PC-9 (cell line): ENCODE data around the gene FBXO47.

Experiments used
- EZH2 ChIP-seq: fragments of 200-600 bp; sonication (generic); IDR thresholded peaks from 2 replicates; pipeline ENCODE4 v1.8.0; 2017; ENCODE audit warnings: antibody characterized with exemption, low read depth
- TF ChIP-seq, protein P1 (sequence below): fragments of 200-600 bp; sonication (generic); conservative IDR thresholded peaks from 2 replicates; pipeline ENCODE4 v1.6.1; 2017; ENCODE audit warnings: mixed run types, antibody characterized with exemption, mild to moderate bottlenecking, moderate library complexity

GRCh38 chr17:38886643-38887010 lies 80.6 kb downstream of the FBXO47 start:
- TF ChIP-seq, protein P1, sequence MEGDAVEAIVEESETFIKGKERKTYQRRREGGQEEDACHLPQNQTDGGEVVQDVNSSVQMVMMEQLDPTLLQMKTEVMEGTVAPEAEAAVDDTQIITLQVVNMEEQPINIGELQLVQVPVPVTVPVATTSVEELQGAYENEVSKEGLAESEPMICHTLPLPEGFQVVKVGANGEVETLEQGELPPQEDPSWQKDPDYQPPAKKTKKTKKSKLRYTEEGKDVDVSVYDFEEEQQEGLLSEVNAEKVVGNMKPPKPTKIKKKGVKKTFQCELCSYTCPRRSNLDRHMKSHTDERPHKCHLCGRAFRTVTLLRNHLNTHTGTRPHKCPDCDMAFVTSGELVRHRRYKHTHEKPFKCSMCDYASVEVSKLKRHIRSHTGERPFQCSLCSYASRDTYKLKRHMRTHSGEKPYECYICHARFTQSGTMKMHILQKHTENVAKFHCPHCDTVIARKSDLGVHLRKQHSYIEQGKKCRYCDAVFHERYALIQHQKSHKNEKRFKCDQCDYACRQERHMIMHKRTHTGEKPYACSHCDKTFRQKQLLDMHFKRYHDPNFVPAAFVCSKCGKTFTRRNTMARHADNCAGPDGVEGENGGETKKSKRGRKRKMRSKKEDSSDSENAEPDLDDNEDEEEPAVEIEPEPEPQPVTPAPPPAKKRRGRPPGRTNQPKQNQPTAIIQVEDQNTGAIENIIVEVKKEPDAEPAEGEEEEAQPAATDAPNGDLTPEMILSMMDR = no peak
- TF ChIP-seq EZH2 = no peak
